ENCODE results near the gene SSC4D.

- TF ChIP-seq, protein P1, sequence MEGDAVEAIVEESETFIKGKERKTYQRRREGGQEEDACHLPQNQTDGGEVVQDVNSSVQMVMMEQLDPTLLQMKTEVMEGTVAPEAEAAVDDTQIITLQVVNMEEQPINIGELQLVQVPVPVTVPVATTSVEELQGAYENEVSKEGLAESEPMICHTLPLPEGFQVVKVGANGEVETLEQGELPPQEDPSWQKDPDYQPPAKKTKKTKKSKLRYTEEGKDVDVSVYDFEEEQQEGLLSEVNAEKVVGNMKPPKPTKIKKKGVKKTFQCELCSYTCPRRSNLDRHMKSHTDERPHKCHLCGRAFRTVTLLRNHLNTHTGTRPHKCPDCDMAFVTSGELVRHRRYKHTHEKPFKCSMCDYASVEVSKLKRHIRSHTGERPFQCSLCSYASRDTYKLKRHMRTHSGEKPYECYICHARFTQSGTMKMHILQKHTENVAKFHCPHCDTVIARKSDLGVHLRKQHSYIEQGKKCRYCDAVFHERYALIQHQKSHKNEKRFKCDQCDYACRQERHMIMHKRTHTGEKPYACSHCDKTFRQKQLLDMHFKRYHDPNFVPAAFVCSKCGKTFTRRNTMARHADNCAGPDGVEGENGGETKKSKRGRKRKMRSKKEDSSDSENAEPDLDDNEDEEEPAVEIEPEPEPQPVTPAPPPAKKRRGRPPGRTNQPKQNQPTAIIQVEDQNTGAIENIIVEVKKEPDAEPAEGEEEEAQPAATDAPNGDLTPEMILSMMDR (conservative IDR thresholded peaks at IDR 0.05; ENCODE audit: low read length): no peak
- no peak for TF ChIP-seq EZH2phosphoT487 (IDR thresholded peaks at IDR 0.05; ENCODE audit: borderline replicate concordance, low read depth, low read length)
Measured at GRCh38 chr7:76407718-76408117, 1.8 kb downstream of the SSC4D start.
